HEK293 (cell line): ENCODE measurements around the gene ARHGAP26.

Experiments used
- CTCF ChIA-PET: fragments of 350-600 bp; formaldehyde crosslinking; extraction: SDS; loops from one replicate; lab custom pipeline; 2021; ENCODE audit warnings: antibody characterized with exemption; lab: Yijun Ruan, JAX
- POLR2A ChIA-PET: fragments of 300-600 bp; formaldehyde crosslinking; extraction: SDS; loops from one replicate; lab custom pipeline; 2020; ENCODE audit warnings: antibody characterized with exemption, inconsistent platforms; lab: Yijun Ruan, JAX
- H3K27ac ChIP-seq: fragments of 200-500 bp; sonication (Bioruptor generic); 2 replicates; pipeline ENCODE4 v1.5.1; 2014; ENCODE audit warnings: low read depth, low read length, control low read depth, inconsistent platforms; ENCODE audit errors: extremely low read depth
- H3K36me3 ChIP-seq, 2 experiments: fragments of 200-500 bp in 1 of 2; sonication (Bioruptor generic) in 1 of 2; 1 replicate in 1 of 2; 2 replicates in 1 of 2; pipeline ENCODE4 v1.5.1; 2014 to 2017; ENCODE audit warnings: inconsistent platforms in 2 of 2, low read length in 2 of 2; ENCODE audit not compliant: control insufficient read depth in 2 of 2, insufficient read depth in 1 of 2
- H3K4me1 ChIP-seq: fragments of 200-500 bp; sonication (Bioruptor generic); 2 replicates; pipeline ENCODE4 v1.5.1; 2014; ENCODE audit warnings: mild to moderate bottlenecking, low read length, inconsistent platforms; ENCODE audit not compliant: control insufficient read depth, insufficient read depth
- H3K4me3 ChIP-seq: 2 replicates; pipeline ENCODE4 v1.5.1; 2011; ENCODE audit warnings: low read depth, mild to moderate bottlenecking, control low read depth, low read length, moderate library complexity
- H3K9me3 ChIP-seq: fragments of 200-500 bp; sonication (Bioruptor generic); 2 replicates; pipeline ENCODE4 v1.5.1; 2014; ENCODE audit warnings: low read depth, low read length, inconsistent platforms; ENCODE audit not compliant: control insufficient read depth, insufficient read depth
- KLF8 ChIP-seq: fragments of 450-650 bp; formaldehyde crosslinking; IDR thresholded peaks from 2 replicates; pipeline ENCODE4 v1.5.1; 2016; ENCODE audit warnings: missing biosample characterization, missing genetic modification characterization
- PRDM1 ChIP-seq: fragments of 450-650 bp; formaldehyde crosslinking; IDR thresholded peaks from 2 replicates; pipeline ENCODE4; 2016; ENCODE audit warnings: missing biosample characterization, missing genetic modification characterization
- RBAK ChIP-seq: fragments of 450-650 bp; formaldehyde crosslinking; IDR thresholded peaks from 2 replicates; pipeline ENCODE4 v1.5.1; 2016; ENCODE audit warnings: missing biosample characterization, missing genetic modification characterization
- REPIN1 ChIP-seq: fragments of 450-650 bp; formaldehyde crosslinking; IDR thresholded peaks from 2 replicates; pipeline ENCODE4 v1.5.1; 2017; ENCODE audit warnings: missing biosample characterization, missing genetic modification characterization, low read depth
- ZBTB20 ChIP-seq: fragments of 450-650 bp; formaldehyde crosslinking; IDR thresholded peaks from 2 replicates; pipeline ENCODE4 v1.5.1; 2016; ENCODE audit warnings: missing biosample characterization, missing genetic modification characterization
- ZFHX2 ChIP-seq: fragments of 450-650 bp; formaldehyde crosslinking; conservative IDR thresholded peaks from 2 replicates; pipeline ENCODE4 v1.5.1; 2016; ENCODE audit warnings: missing biosample characterization, missing genetic modification characterization
- ZFP41 ChIP-seq: fragments of 450-650 bp; formaldehyde crosslinking; IDR thresholded peaks from 2 replicates; pipeline ENCODE4 v1.5.1; 2016; ENCODE audit warnings: missing biosample characterization, missing genetic modification characterization, borderline replicate concordance
- ZIC2 ChIP-seq: fragments of 450-650 bp; formaldehyde crosslinking; IDR thresholded peaks from 2 replicates; pipeline ENCODE4 v1.5.1; 2016; ENCODE audit warnings: missing biosample characterization, missing genetic modification characterization
- ZNF157 ChIP-seq: fragments of 450-650 bp; formaldehyde crosslinking; IDR thresholded peaks from 2 replicates; pipeline ENCODE4 v1.5.1; 2016; ENCODE audit warnings: missing biosample characterization, missing genetic modification characterization
- ZNF16 ChIP-seq: fragments of 450-650 bp; formaldehyde crosslinking; IDR thresholded peaks from 2 replicates; pipeline ENCODE4 v1.5.1; 2016; ENCODE audit warnings: low read depth, missing biosample characterization, missing genetic modification characterization
- ZNF175 ChIP-seq: fragments of 450-650 bp; formaldehyde crosslinking; IDR thresholded peaks from 2 replicates; pipeline ENCODE4 v1.5.1; 2016; ENCODE audit warnings: missing biosample characterization, missing genetic modification characterization
- ZNF211 ChIP-seq: fragments of 450-650 bp; formaldehyde crosslinking; IDR thresholded peaks from 2 replicates; pipeline ENCODE4 v1.5.1; 2016; ENCODE audit warnings: low read depth, missing biosample characterization, missing genetic modification characterization
- ZNF23 ChIP-seq: fragments of 450-650 bp; formaldehyde crosslinking; IDR thresholded peaks from 2 replicates; pipeline ENCODE4 v1.5.1; 2016; ENCODE audit warnings: missing biosample characterization, missing genetic modification characterization, borderline replicate concordance
- ZNF341 ChIP-seq: fragments of 450-650 bp; formaldehyde crosslinking; IDR thresholded peaks from 2 replicates; pipeline ENCODE4; 2016; ENCODE audit warnings: low read depth, missing biosample characterization, missing genetic modification characterization
- ZNF354C ChIP-seq: fragments of 450-650 bp; formaldehyde crosslinking; IDR thresholded peaks from 2 replicates; pipeline ENCODE4 v1.5.1; 2016; ENCODE audit warnings: missing biosample characterization, missing genetic modification characterization, low read depth, borderline replicate concordance
- ZNF623 ChIP-seq: fragments of 450-650 bp; formaldehyde crosslinking; IDR thresholded peaks from 2 replicates; pipeline ENCODE4 v1.5.1; 2016; ENCODE audit warnings: missing biosample characterization, missing genetic modification characterization
- ZNF654 ChIP-seq: fragments of 450-650 bp; formaldehyde crosslinking; IDR thresholded peaks from 2 replicates; pipeline ENCODE4 v1.5.1; 2016; ENCODE audit warnings: low read depth, missing biosample characterization, missing genetic modification characterization
- ZNF768 ChIP-seq: fragments of 450-650 bp; formaldehyde crosslinking; IDR thresholded peaks from 2 replicates; pipeline ENCODE4 v1.5.1; 2018; ENCODE audit warnings: missing biosample characterization, mild to moderate bottlenecking, missing genetic modification characterization
- TF ChIP-seq, protein P1 (sequence below): fragments of 450-650 bp; formaldehyde crosslinking; IDR thresholded peaks from 2 replicates; pipeline ENCODE4 v1.5.1; 2017; ENCODE audit warnings: missing biosample characterization, missing genetic modification characterization
- TF ChIP-seq, protein P2 (sequence below): fragments of 450-650 bp; formaldehyde crosslinking; IDR thresholded peaks from 2 replicates; pipeline ENCODE4 v1.5.1; 2017; ENCODE audit warnings: missing biosample characterization, missing genetic modification characterization
- TF ChIP-seq, protein P3 (sequence below): fragments of 450-650 bp; formaldehyde crosslinking; IDR thresholded peaks from 2 replicates; pipeline ENCODE4 v1.5.1; 2016; ENCODE audit warnings: missing biosample characterization, missing genetic modification characterization, low read depth
- TF ChIP-seq, protein P4 (sequence below): fragments of 450-650 bp; formaldehyde crosslinking; IDR thresholded peaks from 2 replicates; pipeline ENCODE4 v1.5.1; 2016; ENCODE audit warnings: missing biosample characterization, missing genetic modification characterization

The ARHGAP26 gene

DNA sequence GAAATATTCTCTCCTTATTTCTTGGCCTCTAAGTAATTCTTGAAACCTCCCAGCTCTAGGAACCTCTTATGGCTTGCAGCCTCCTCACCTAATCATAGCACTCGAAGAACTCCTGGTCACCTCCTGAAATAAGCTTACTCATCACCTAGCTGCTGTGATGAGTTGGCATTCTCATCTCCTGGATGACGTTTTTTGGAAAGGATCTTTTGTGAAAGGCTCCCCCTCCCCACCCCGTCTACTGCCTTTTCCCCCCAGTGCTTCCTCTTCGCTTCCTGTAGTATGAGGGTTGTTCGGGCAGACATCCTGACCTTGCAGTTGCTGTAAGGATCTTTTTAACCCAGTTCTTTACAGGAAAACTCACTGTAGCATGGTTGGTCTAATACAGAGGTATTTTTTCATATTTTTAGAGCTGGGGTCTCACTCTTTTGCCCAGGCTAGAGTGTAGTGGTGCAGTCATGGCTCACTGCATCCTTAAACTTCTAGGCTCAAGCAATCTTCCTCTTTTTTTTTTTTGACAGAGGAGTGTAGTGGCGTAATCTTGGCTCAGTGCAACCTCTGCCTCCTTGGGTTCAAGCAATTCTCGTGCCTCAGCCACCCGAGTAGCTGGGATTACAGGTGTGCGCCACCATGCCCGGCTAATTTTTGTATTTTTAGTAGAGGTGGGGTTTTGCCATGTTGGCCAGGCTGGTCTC is 41.8 kb downstream of the ARHGAP26 start (continued):
- TF ChIP-seq, protein P1, sequence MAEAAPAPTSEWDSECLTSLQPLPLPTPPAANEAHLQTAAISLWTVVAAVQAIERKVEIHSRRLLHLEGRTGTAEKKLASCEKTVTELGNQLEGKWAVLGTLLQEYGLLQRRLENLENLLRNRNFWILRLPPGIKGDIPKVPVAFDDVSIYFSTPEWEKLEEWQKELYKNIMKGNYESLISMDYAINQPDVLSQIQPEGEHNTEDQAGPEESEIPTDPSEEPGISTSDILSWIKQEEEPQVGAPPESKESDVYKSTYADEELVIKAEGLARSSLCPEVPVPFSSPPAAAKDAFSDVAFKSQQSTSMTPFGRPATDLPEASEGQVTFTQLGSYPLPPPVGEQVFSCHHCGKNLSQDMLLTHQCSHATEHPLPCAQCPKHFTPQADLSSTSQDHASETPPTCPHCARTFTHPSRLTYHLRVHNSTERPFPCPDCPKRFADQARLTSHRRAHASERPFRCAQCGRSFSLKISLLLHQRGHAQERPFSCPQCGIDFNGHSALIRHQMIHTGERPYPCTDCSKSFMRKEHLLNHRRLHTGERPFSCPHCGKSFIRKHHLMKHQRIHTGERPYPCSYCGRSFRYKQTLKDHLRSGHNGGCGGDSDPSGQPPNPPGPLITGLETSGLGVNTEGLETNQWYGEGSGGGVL (tag by site-specific recombination), result no peak
- TF ChIP-seq ZNF175 (tag by site-specific recombination) (no peak), ZFP41 (tag by site-specific recombination) (no peak), ZIC2 (no peak), ZBTB20 (tag by site-specific recombination) (no peak), ZNF341 (tag by site-specific recombination) (no peak)

DNA sequence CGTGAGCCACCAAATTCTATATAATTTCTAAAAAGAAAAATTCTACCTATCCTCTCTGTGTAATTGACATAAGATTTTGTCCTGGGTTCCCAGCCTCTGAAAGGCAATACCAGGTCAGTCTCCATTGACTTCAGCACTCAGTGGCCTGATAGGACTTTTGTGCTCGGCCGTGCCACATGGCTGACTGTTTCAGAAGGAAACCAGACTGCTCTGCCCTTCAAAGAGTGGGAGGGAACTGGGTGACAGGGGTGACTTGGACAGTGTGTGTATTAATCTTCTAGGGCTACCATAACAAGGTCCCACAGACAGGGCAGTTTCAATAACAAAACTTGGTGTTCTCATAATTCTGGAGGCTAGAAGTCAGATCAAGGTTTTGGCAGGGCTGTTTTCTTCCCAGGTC is 43.0 kb downstream of the ARHGAP26 start:
- CTCF ChIA-PET, result no interaction called here
- Histone ChIP-seq H3K9me3 (no peaks in the 10 kb centered on the region), H3K4me3 (no peak overlapping the region), H3K27ac (no peak overlapping the region), H3K36me3 (no peaks in the 10 kb centered on the region)
- no peak for TF ChIP-seq ZNF16 (tag by site-specific recombination)
- TF ChIP-seq, protein P2, sequence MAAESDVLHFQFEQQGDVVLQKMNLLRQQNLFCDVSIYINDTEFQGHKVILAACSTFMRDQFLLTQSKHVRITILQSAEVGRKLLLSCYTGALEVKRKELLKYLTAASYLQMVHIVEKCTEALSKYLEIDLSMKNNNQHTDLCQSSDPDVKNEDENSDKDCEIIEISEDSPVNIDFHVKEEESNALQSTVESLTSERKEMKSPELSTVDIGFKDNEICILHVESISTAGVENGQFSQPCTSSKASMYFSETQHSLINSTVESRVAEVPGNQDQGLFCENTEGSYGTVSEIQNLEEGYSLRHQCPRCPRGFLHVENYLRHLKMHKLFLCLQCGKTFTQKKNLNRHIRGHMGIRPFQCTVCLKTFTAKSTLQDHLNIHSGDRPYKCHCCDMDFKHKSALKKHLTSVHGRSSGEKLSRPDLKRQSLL (tag by site-specific recombination), result no peak
- TF ChIP-seq, all 188 proteins: peak for 0
- peaks cover 40% of the 10 kb centered on the region for H3K4me1 ChIP-seq
- POLR2A ChIA-PET, result interaction anchor here (1.4 kb wide), 1 partner anchor 43 kb away, joined by 3 read pairs; the partner anchor contains the start of gene ARHGAP26

DNA sequence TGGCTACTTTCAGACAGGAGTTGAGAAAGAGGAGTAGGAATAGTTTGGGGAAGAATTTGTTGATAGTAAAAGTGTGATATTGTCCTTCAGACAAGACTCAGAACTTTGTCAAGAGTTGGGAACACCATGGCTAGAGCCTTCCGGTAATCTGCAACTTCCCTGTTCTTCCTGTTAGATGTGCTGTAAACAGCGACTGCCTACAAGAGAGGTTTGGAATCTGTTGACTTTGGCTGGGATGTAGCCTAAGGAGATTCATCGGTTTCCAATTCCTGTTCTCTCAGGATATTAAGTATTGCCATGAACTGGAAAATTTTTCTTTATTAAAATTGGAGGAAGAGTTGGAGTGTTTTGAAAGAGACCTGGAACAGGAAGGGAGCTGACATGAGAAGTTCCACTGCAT is 43.9 kb downstream of the ARHGAP26 start:
- POLR2A ChIA-PET, result interaction anchor here (1.4 kb wide), 1 partner anchor 44 kb away, joined by 3 read pairs; the partner anchor contains the start of gene ARHGAP26
- no peak overlapping the region for H3K4me3 ChIP-seq
- no peaks in the 10 kb centered on the region for H3K9me3 ChIP-seq
- no peak overlapping the region for H3K27ac ChIP-seq
- H3K36me3 ChIP-seq, result no peaks in the 10 kb centered on the region
- TF ChIP-seq ZNF175 (tag by site-specific recombination) (no peak), KLF8 (tag by site-specific recombination) (no peak), ZNF157 (tag by site-specific recombination) (no peak), ZNF768 (tag by site-specific recombination) (no peak), RBAK (tag by site-specific recombination) (no peak), REPIN1 (tag by site-specific recombination) (no peak), ZNF354C (tag by site-specific recombination) (no peak), ZNF654 (tag by site-specific recombination) (no peak)
- CTCF ChIA-PET, result no interaction called here
- peaks cover 36% of the 10 kb centered on the region for H3K4me1 ChIP-seq

DNA sequence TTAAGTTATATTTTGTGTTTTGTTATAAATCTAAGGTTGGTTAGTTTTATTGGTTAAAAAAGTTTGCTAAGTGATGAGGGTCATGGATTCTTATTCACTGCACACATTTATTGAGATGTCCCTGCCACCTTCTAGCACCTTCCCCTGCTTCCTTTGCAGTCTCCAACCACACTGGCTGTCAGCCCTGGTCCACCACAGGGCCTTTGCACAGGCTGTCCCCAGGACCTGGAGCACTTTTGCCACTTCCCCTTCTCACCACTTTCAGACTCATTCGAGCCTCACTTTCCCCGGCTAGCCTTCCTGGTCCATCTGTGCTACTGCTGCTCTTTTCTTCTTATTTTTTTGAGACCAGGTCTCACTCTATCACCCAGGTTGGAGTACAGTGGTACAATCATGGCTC is 45.3 kb downstream of the ARHGAP26 start:
- Histone ChIP-seq H3K4me3 (no peak overlapping the region), H3K27ac (no peak overlapping the region), H3K36me3 (no peaks in the 10 kb centered on the region), H3K9me3 (no peaks in the 10 kb centered on the region), H3K4me1 (peaks cover 27% of the 10 kb centered on the region)
- POLR2A ChIA-PET, result no interaction called here
- CTCF ChIA-PET, result interaction anchor here (1.0 kb wide), 1 partner anchor 51 kb away, joined by 3 read pairs; no protein-coding TSS in a partner anchor
- TF ChIP-seq, protein P3, sequence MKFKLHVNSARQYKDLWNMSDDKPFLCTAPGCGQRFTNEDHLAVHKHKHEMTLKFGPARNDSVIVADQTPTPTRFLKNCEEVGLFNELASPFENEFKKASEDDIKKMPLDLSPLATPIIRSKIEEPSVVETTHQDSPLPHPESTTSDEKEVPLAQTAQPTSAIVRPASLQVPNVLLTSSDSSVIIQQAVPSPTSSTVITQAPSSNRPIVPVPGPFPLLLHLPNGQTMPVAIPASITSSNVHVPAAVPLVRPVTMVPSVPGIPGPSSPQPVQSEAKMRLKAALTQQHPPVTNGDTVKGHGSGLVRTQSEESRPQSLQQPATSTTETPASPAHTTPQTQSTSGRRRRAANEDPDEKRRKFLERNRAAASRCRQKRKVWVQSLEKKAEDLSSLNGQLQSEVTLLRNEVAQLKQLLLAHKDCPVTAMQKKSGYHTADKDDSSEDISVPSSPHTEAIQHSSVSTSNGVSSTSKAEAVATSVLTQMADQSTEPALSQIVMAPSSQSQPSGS (tag by site-specific recombination), result no peak
- TF ChIP-seq ZNF211, result no peak
- TF ChIP-seq, protein P4, sequence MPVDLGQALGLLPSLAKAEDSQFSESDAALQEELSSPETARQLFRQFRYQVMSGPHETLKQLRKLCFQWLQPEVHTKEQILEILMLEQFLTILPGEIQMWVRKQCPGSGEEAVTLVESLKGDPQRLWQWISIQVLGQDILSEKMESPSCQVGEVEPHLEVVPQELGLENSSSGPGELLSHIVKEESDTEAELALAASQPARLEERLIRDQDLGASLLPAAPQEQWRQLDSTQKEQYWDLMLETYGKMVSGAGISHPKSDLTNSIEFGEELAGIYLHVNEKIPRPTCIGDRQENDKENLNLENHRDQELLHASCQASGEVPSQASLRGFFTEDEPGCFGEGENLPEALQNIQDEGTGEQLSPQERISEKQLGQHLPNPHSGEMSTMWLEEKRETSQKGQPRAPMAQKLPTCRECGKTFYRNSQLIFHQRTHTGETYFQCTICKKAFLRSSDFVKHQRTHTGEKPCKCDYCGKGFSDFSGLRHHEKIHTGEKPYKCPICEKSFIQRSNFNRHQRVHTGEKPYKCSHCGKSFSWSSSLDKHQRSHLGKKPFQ, result no peak
- TF ChIP-seq ZNF623 (tag by site-specific recombination), result peak; percentile 94
- TF ChIP-seq ZFHX2 (tag by site-specific recombination), result no peak
- peak; percentile 49; the same call in 1 of the 2 replicates for TF ChIP-seq PRDM1 (tag by site-specific recombination)
- TF ChIP-seq ZNF23 (tag by site-specific recombination), result no peak
